Measurements from ENCODE around the gene TLE5. TPM values are rescaled to one million over a fixed set of nuclear protein-coding genes. Genes with fewer than 3 reads are reported as not detected.

Gene TLE5
- total RNA-seq, 3 donors from 2014 or later = 329 to 407 (median 397) TPM

GRCh38 chr19:3056417-3057088 is 5.7 kb downstream of the TLE5 start:
- H3K9me3 ChIP-seq = no peaks in the 10 kb centered on the region
- H3K4me3 ChIP-seq = peak overlapping the region in 2 of 3 donors; percentile 24 to 46
- H3K27me3 ChIP-seq = no peaks in the 10 kb centered on the region
- TF ChIP-seq POLR2A (IDR thresholded peaks at IDR 0.05) (no peak), CTCF (IDR thresholded peaks at IDR 0.05) (no peak), POLR2AphosphoS5 (IDR thresholded peaks at IDR 0.05) (no peak)
- intact Hi-C loops (cut with DNase I; ENCODE audit: low total_unique reads) = no loop called here
- no peaks in the 10 kb centered on the region for H3K36me3 ChIP-seq
- H3K4me1 ChIP-seq = peaks cover 11 to 44% of the 10 kb centered on the region in 2 donors
- DNase-seq (ENCODE audit: low spot score in 2 of 2) = no peak
- H3K27ac ChIP-seq = peak overlapping the region; percentile 87 to 93

GRCh38 chr19:3055741-3056416 is 6.4 kb downstream of the TLE5 start:
- no peaks in the 10 kb centered on the region for H3K9me3 ChIP-seq
- no peaks in the 10 kb centered on the region for H3K36me3 ChIP-seq
- H3K4me1 ChIP-seq = peaks cover 11 to 44% of the 10 kb centered on the region in 2 donors
- peak overlapping the region; percentile 87 to 93 for H3K27ac ChIP-seq
- H3K4me3 ChIP-seq = peak overlapping the region in 2 of 3 donors; percentile 24 to 45
- peak; percentile 89 for DNase-seq (ENCODE audit: low spot score in 2 of 2)
- TF ChIP-seq POLR2AphosphoS5 (IDR thresholded peaks at IDR 0.05) (no peak), POLR2A (IDR thresholded peaks at IDR 0.05) (no peak)
- intact Hi-C loops (cut with DNase I; ENCODE audit: low total_unique reads) = no loop called here
- no peaks in the 10 kb centered on the region for H3K27me3 ChIP-seq

- peak in 1 of 3 donors; percentile 27 for TF ChIP-seq POLR2AphosphoS5 (IDR thresholded peaks at IDR 0.05)
- no peak for TF ChIP-seq POLR2A (IDR thresholded peaks at IDR 0.05)
- Histone ChIP-seq H3K27me3 (no peaks in the 10 kb centered on the region), H3K27ac (peak overlapping the region; percentile 87 to 93), H3K4me1 (peaks cover 11 to 44% of the 10 kb centered on the region in 2 donors), H3K36me3 (no peaks in the 10 kb centered on the region), H3K4me3 (peak overlapping the region in 2 of 3 donors; percentile 16 to 45), H3K9me3 (no peaks in the 10 kb centered on the region)
- DNase-seq (ENCODE audit: low spot score in 2 of 2) = no peak
- intact Hi-C loops (cut with DNase I; ENCODE audit: low total_unique reads) = loop anchor here (5.0 kb wide), 1 partner anchor 1617 kb away; the partner anchor contains the start of gene MYDGF
Measured at GRCh38 chr19:3054972-3055740, 7.1 kb downstream of the TLE5 start.

GRCh38 chr19:3054265-3054971 is 7.9 kb downstream of the TLE5 start:
- H3K9me3 ChIP-seq = no peaks in the 10 kb centered on the region
- H3K27me3 ChIP-seq = no peaks in the 10 kb centered on the region
- no peak for TF ChIP-seq CTCF (IDR thresholded peaks at IDR 0.05)
- no peak for TF ChIP-seq POLR2A (IDR thresholded peaks at IDR 0.05)
- TF ChIP-seq POLR2AphosphoS5 (IDR thresholded peaks at IDR 0.05) = no peak
- H3K4me3 ChIP-seq = no peak overlapping the region
- peak overlapping the region; percentile 87 to 93 for H3K27ac ChIP-seq
- H3K36me3 ChIP-seq = no peaks in the 10 kb centered on the region
- H3K4me1 ChIP-seq = peaks cover 11 to 44% of the 10 kb centered on the region in 2 donors
- intact Hi-C loops (cut with DNase I; ENCODE audit: low total_unique reads) = loop anchor here (5.0 kb wide), 1 partner anchor 1618 kb away; the partner anchor contains the start of gene MYDGF
- DNase-seq (ENCODE audit: low spot score in 2 of 2) = no peak

GRCh38 chr19:3053780-3054179 is 8.5 kb downstream of the TLE5 start:
- Histone ChIP-seq H3K27ac (peak overlapping the region; percentile 87 to 93), H3K4me1 (peaks cover 11 to 43% of the 10 kb centered on the region in 2 donors), H3K4me3 (no peak overlapping the region), H3K36me3 (no peaks in the 10 kb centered on the region), H3K9me3 (no peaks in the 10 kb centered on the region), H3K27me3 (no peaks in the 10 kb centered on the region)
- TF ChIP-seq POLR2AphosphoS5 (IDR thresholded peaks at IDR 0.05) (no peak), POLR2A (IDR thresholded peaks at IDR 0.05) (no peak), CTCF (IDR thresholded peaks at IDR 0.05) (no peak)
- intact Hi-C loops (cut with DNase I; ENCODE audit: low total_unique reads) = loop anchor here (5.0 kb wide), 1 partner anchor 1619 kb away; the partner anchor contains the start of gene MYDGF
- DNase-seq (ENCODE audit: low spot score in 2 of 2) = no peak
